ENCODE data around the gene IL17C. TPM values are rescaled to one million over a fixed set of nuclear protein-coding genes. Genes with fewer than 3 reads are reported as not detected.
"Not testable (repeated sequence)": the region's sequence is repeated elsewhere in the genome, so short reads cannot be mapped to it uniquely, and the experiment has no call there.

IL17C gene
- polyA plus RNA-seq, 1 donor from 2014 or later: not detected

GRCh38 chr16:88608076-88608475, 30.3 kb upstream of the IL17C start:
- H4K20me1 ChIP-seq (ENCODE audit: insufficient read depth): no peaks in the 10 kb centered on the region
- TF ChIP-seq EP300 (conservative IDR thresholded peaks at IDR 0.05; ENCODE audit: poor library complexity, severe bottlenecking) (no peak), EZH2 (IDR thresholded peaks at IDR 0.05; ENCODE audit: borderline replicate concordance, insufficient read depth, low read length, poor library complexity, severe bottlenecking) (no peak), TAF1 (IDR thresholded peaks at IDR 0.05; ENCODE audit: low read depth) (no peak), CTCF (IDR thresholded peaks at IDR 0.05; ENCODE audit: poor library complexity, severe bottlenecking) (no peak), RAD21 (conservative IDR thresholded peaks at IDR 0.05) (no peak)
- no peaks in the 10 kb centered on the region for H3K9me3 ChIP-seq (ENCODE audit: low read length)
- H3K4me2 ChIP-seq (ENCODE audit: low read length): no peak overlapping the region
- no peak overlapping the region for H2AFZ ChIP-seq (ENCODE audit: low read depth, low read length)
- no peaks in the 10 kb centered on the region for H3F3A ChIP-seq (ENCODE audit: insufficient read depth, low read length, poor library complexity, severe bottlenecking)
- H3K9me2 ChIP-seq (ENCODE audit: insufficient read depth, low read length): no peaks in the 10 kb centered on the region
- no peaks in the 10 kb centered on the region for H3K27me3 ChIP-seq (ENCODE audit: insufficient read depth, low read depth, low read length)
- H3K27ac ChIP-seq (ENCODE audit: low read length): no peak overlapping the region
- no peaks in the 10 kb centered on the region for H3K79me2 ChIP-seq (replicated peaks; ENCODE audit: insufficient read depth, low read length)
- H3K36me3 ChIP-seq (ENCODE audit: insufficient read depth, low read length): no peaks in the 10 kb centered on the region
- no peak overlapping the region for H3K9ac ChIP-seq (ENCODE audit: low read length)
- H3K4me3 ChIP-seq (ENCODE audit: low read length): no peak overlapping the region

GRCh38 chr16:88609426-88609825, 28.9 kb upstream of the IL17C start:
- not testable (repeated sequence) for H4K20me1 ChIP-seq (ENCODE audit: insufficient read depth); H3K36me3 ChIP-seq (ENCODE audit: insufficient read depth, low read length); H3K9ac ChIP-seq (ENCODE audit: low read length)

GRCh38 chr16:88610080-88610479, 28.3 kb upstream of the IL17C start:
- no peaks in the 10 kb centered on the region for H3F3A ChIP-seq (ENCODE audit: insufficient read depth, low read length, poor library complexity, severe bottlenecking)
- H3K9me3 ChIP-seq (ENCODE audit: low read length): no peaks in the 10 kb centered on the region
- peak; percentile 13 for TF ChIP-seq CTCF (IDR thresholded peaks at IDR 0.05; ENCODE audit: poor library complexity, severe bottlenecking)
- TF ChIP-seq SMC3 (conservative IDR thresholded peaks at IDR 0.05; ENCODE audit: poor library complexity): no peak
- H3K36me3 ChIP-seq (ENCODE audit: insufficient read depth, low read length): no peaks in the 10 kb centered on the region
- no peak overlapping the region for H3K4me2 ChIP-seq (ENCODE audit: low read length)
- H2AFZ ChIP-seq (ENCODE audit: low read depth, low read length): no peak overlapping the region
- no peaks in the 10 kb centered on the region for H4K20me1 ChIP-seq (ENCODE audit: insufficient read depth)
- no peak overlapping the region for H3K9ac ChIP-seq (ENCODE audit: low read length)
- no peaks in the 10 kb centered on the region for H3K79me2 ChIP-seq (replicated peaks; ENCODE audit: insufficient read depth, low read length)
- H3K4me3 ChIP-seq (ENCODE audit: low read length): no peak overlapping the region
- no peaks in the 10 kb centered on the region for H3K27me3 ChIP-seq (ENCODE audit: insufficient read depth, low read depth, low read length)
- no peak overlapping the region for H3K27ac ChIP-seq (ENCODE audit: low read length)
- no peaks in the 10 kb centered on the region for H3K9me2 ChIP-seq (ENCODE audit: insufficient read depth, low read length)

More at GRCh38 chr16:88609426-88609825, 28.9 kb upstream of the IL17C start:
- not testable (repeated sequence) for H3K4me2 ChIP-seq (ENCODE audit: low read length); H3K27ac ChIP-seq (ENCODE audit: low read length); H3K4me3 ChIP-seq (ENCODE audit: low read length); H2AFZ ChIP-seq (ENCODE audit: low read depth, low read length); H3K27me3 ChIP-seq (ENCODE audit: insufficient read depth, low read depth, low read length); H3K9me3 ChIP-seq (ENCODE audit: low read length); H3K79me2 ChIP-seq (replicated peaks; ENCODE audit: insufficient read depth, low read length); H3K9me2 ChIP-seq (ENCODE audit: insufficient read depth, low read length); H3F3A ChIP-seq (ENCODE audit: insufficient read depth, low read length, poor library complexity, severe bottlenecking)

Measured in neural cell (in vitro differentiated cells).